Measurements from ENCODE around the gene KCNH2. TPM values are rescaled to one million over a fixed set of nuclear protein-coding genes. Genes with fewer than 3 reads are reported as not detected.
"Not testable (repeated sequence)": the region's sequence is repeated elsewhere in the genome, so short reads cannot be mapped to it uniquely, and the experiment has no call there.

Gene KCNH2
- total and polyA plus RNA-seq, 11 donors, result 58.1 to 185 (median 104) TPM

GRCh38 chr7:151012031-151012692 is 34.0 kb upstream of the KCNH2 start:
- TF ChIP-seq POLR2A (IDR thresholded peaks at IDR 0.05), result no peak
- no peak for TF ChIP-seq CTCF (IDR thresholded peaks at IDR 0.05)
- intact Hi-C loops (cut with DNase I), result loop anchor here in 1 of 10 donors (2.0 kb wide), 1 partner anchor 99 kb away; no protein-coding TSS in a partner anchor
- H3K27me3 ChIP-seq, result peaks cover 0 to 22% (median 0%) of the 10 kb centered on the region in 9 donors
- DNase-seq (no peak), ATAC-seq (no peak)
- H3K4me3 ChIP-seq, result no peak overlapping the region
- no peaks in the 10 kb centered on the region for H3K9me3 ChIP-seq
- peaks cover 0 to 73% (median 31%) of the 10 kb centered on the region in 12 donors for H3K4me1 ChIP-seq
- peaks cover 0 to 6% (median 0%) of the 10 kb centered on the region in 9 donors for H3K36me3 ChIP-seq
- 65 to 75% (median 72%) methylated on average over 6 of the region's 6 CpGs for WGBS, 4 donors
- peak overlapping the region in 2 of 12 donors; percentile 13 to 29 for H3K27ac ChIP-seq

- WGBS, 4 donors, result 86 to 94% (median 89%) methylated on average over 12 of the region's 12 CpGs
- DNase-seq, ATAC-seq, H3K4me3 ChIP-seq, H3K36me3 ChIP-seq, H3K9me3 ChIP-seq, H3K27ac ChIP-seq: not testable (repeated sequence)
- Histone ChIP-seq H3K4me1 (peaks cover 0 to 79% (median 37%) of the 10 kb centered on the region in 12 donors), H3K27me3 (peaks cover 0 to 17% (median 0%) of the 10 kb centered on the region in 9 donors)
- intact Hi-C loops (cut with DNase I), result loop anchor here in 1 of 10 donors (2.0 kb wide), 1 partner anchor 99 kb away; no protein-coding TSS in a partner anchor
Measured at GRCh38 chr7:151011616-151012015, 33.5 kb upstream of the KCNH2 start.

- Histone ChIP-seq H3K36me3 (peaks cover 0 to 6% (median 0%) of the 10 kb centered on the region in 9 donors), H3K27me3 (peaks cover 0 to 16% (median 0%) of the 10 kb centered on the region in 9 donors), H3K4me3 (no peak overlapping the region), H3K4me1 (peaks cover 0 to 80% (median 39%) of the 10 kb centered on the region in 12 donors), H3K27ac (peak overlapping the region in 1 of 12 donors; percentile 42), H3K9me3 (no peaks in the 10 kb centered on the region)
- ATAC-seq (no peak), DNase-seq (no peak)
- TF ChIP-seq POLR2A (IDR thresholded peaks at IDR 0.05) (no peak), CTCF (IDR thresholded peaks at IDR 0.05) (no peak)
- WGBS, 4 donors, result 60 to 93% (median 82%) methylated on average over 1 of the region's 1 CpG
- intact Hi-C loops (cut with DNase I), result no loop called here
Measured at GRCh38 chr7:151011097-151011409, 32.9 kb upstream of the KCNH2 start.

DNA sequence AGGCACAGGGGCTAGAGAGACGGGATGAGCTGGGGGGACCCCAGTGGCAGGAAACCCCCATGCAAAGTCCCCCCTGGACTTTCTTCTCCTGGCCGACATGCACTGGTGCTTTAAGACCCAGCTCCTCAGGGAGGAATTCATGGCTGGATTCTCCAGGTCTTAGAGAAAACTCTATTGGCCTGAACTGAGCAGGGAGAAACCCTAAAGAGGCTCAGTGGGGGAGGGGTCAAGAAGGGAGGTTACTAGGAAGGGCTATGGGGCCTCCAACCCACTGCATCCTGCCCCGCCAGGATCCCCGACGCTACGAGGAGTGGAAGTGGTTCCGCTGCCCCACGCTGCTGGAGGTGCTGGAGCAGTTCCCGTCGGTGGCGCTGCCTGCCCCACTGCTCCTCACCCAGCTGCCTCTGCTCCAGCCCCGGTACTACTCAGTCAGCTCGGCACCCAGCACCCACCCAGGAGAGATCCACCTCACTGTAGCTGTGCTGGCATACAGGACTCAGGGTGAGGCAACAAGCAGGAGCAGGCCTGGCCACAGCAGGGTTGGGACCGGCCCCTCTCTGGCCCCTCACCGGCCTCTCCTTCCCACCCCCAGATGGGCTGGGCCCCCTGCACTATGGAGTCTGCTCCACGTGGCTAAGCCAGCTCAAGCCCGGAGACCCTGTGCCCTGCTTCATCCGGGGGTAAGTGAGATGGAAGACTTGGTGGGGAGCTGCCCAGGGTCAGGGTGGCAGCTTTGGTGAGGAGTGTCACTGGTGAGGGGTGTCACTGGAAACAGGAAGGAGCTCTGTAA is 32.4 kb upstream of the KCNH2 start:
- Histone ChIP-seq H3K4me3 (peak overlapping the region in 1 of 12 donors; percentile 1), H3K9me3 (no peaks in the 10 kb centered on the region), H3K27ac (peak overlapping the region in 1 of 12 donors; percentile 42), H3K36me3 (peaks cover 0 to 9% (median 2%) of the 10 kb centered on the region in 9 donors), H3K4me1 (peaks cover 0 to 80% (median 39%) of the 10 kb centered on the region in 12 donors), H3K27me3 (peaks cover 0 to 16% (median 0%) of the 10 kb centered on the region in 9 donors)
- no peak for DNase-seq
- no peak for ATAC-seq
- intact Hi-C loops (cut with DNase I), result no loop called here
- TF ChIP-seq CTCF (IDR thresholded peaks at IDR 0.05) (no peak), POLR2A (IDR thresholded peaks at IDR 0.05) (no peak)
- 38 to 56% (median 45%) methylated on average over 15 to 18 of the region's 18 CpGs for WGBS, 4 donors
